Retina (tissue), 1 donor: ENCODE results near the gene VPS37C.

Experiments used
- DNase-seq: peaks from one replicate; pipeline ENCODE4 v3.0.0-alpha.2; 2016

VPS37C gene

GRCh38 chr11:61092280-61092766 is 68.9 kb downstream of the VPS37C start:
- no peak for DNase-seq

- DNase-seq, result no peak
These were observed 69.6 kb downstream of the VPS37C start for GRCh38 chr11:61091373-61092279.

- DNase-seq, result no peak
These were observed 70.2 kb downstream of the VPS37C start for GRCh38 chr11:61090982-61091372.

GRCh38 chr11:61090521-61090920 is 70.7 kb downstream of the VPS37C start:
- no peak for DNase-seq

- DNase-seq, result no peak
These were observed 71.3 kb downstream of the VPS37C start for GRCh38 chr11:61089806-61090491.

GRCh38 chr11:61087426-61088119 is 73.7 kb downstream of the VPS37C start:
- no peak for DNase-seq

GRCh38 chr11:61083601-61084147 is 77.6 kb downstream of the VPS37C start:
- no peak for DNase-seq

GRCh38 chr11:61082931-61083531 is 78.2 kb downstream of the VPS37C start:
- DNase-seq, result no peak

- DNase-seq, result no peak
These were observed 79.0 kb downstream of the VPS37C start for GRCh38 chr11:61082062-61082870.

- no peak for DNase-seq
These were observed 80.1 kb downstream of the VPS37C start for GRCh38 chr11:61080986-61081590.

GRCh38 chr11:61080526-61080925 is 80.7 kb downstream of the VPS37C start:
- no peak for DNase-seq
